BE2C (cell line): ENCODE measurements around the gene CDYL2.

Experiments
- DNase-seq: peaks from one replicate; pipeline ENCODE4 v3.0.0-alpha.2; 2020
- H3K27me3 ChIP-seq: fragments of 250-450 bp; sonication (Bioruptor Pico); 2 replicates; pipeline ENCODE4 v1.5.1; 2020; ENCODE audit warnings: mild to moderate bottlenecking
- H3K36me3 ChIP-seq: fragments of 250-450 bp; sonication (Bioruptor Pico); 2 replicates; pipeline ENCODE4 v1.5.1; 2020; ENCODE audit warnings: mild to moderate bottlenecking
- H3K4me1 ChIP-seq: fragments of 250-450 bp; sonication (Bioruptor Pico); 2 replicates; pipeline ENCODE4 v1.5.1; 2020
- H3K4me3 ChIP-seq: 2 replicates; pipeline ENCODE4 v1.5.1; 2011; ENCODE audit warnings: low read depth, low read length
- H3K9me3 ChIP-seq: fragments of 250-450 bp; sonication (Bioruptor Pico); 2 replicates; pipeline ENCODE4 v1.5.1; 2020
- TF ChIP-seq, protein P1 (sequence below): IDR thresholded peaks from 2 replicates; pipeline ENCODE4 v1.5.1; 2012; ENCODE audit warnings: mild to moderate bottlenecking, low read depth, low read length

Gene CDYL2

DNA sequence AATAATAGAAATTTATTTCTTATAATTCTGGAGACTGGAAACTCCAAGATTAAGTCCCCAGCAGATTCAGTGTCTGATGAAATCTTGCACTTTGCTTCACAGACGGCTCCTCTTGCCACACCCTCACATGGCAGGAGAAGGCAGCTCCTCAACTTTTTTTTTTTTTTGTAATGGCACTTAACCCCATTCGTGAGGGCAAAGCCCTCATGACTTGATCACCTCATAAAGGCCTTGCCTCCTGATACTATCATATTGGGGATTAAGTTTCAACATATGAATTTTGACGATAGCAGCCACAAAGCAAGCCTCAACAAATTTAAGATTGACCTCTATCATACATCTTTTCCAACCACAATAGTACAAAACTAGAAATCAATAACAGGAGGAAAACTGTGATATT lies 42.3 kb upstream of the CDYL2 start:
- Histone ChIP-seq H3K36me3 (no peaks in the 10 kb centered on the region), H3K9me3 (no peaks in the 10 kb centered on the region), H3K4me1 (no peaks in the 10 kb centered on the region), H3K4me3 (no peak overlapping the region), H3K27me3 (no peaks in the 10 kb centered on the region)
- TF ChIP-seq, protein P1, sequence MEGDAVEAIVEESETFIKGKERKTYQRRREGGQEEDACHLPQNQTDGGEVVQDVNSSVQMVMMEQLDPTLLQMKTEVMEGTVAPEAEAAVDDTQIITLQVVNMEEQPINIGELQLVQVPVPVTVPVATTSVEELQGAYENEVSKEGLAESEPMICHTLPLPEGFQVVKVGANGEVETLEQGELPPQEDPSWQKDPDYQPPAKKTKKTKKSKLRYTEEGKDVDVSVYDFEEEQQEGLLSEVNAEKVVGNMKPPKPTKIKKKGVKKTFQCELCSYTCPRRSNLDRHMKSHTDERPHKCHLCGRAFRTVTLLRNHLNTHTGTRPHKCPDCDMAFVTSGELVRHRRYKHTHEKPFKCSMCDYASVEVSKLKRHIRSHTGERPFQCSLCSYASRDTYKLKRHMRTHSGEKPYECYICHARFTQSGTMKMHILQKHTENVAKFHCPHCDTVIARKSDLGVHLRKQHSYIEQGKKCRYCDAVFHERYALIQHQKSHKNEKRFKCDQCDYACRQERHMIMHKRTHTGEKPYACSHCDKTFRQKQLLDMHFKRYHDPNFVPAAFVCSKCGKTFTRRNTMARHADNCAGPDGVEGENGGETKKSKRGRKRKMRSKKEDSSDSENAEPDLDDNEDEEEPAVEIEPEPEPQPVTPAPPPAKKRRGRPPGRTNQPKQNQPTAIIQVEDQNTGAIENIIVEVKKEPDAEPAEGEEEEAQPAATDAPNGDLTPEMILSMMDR, result no peak
- DNase-seq, result no peak

DNA sequence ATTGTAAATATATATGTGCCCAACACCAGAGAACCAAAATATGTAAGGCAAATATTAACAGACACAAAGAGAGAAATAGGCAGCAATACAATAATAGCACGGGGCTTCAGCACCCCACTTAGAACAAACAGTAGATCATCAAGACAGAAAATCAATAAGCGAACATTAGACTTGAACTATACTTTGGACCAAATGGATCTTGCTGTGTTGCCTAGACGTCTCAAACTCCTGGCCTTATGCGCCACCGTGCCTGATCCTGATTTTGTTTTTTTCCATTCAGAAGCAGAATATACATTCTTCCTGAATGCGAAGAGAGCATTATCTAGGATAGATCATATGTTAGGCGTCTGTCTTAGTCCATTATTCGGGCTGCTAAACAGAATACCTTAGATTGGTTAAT lies 41.9 kb upstream of the CDYL2 start:
- no peak for DNase-seq
- Histone ChIP-seq H3K9me3 (no peaks in the 10 kb centered on the region), H3K4me3 (no peak overlapping the region), H3K27me3 (no peaks in the 10 kb centered on the region), H3K36me3 (no peaks in the 10 kb centered on the region), H3K4me1 (no peaks in the 10 kb centered on the region)
- TF ChIP-seq, protein P1, result no peak

DNA sequence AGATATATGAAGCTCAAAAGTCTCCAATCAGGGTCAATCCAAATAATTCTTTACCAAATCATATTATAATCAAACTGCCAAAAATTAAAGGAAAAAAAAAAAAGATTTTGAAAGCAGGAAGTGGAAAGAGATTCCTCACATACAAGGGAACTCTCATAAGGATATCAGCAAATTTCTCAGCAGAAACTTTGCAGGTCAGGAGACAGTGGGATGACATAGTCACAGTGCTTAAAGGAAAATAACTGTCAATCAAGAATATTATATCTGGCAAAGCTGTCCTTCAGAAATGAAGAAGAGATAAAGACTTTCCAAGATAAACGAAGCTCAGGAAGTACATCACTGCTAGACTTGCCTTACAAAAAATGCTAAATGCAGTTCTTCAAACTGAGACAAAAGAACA lies 40.0 kb upstream of the CDYL2 start:
- Histone ChIP-seq H3K27me3 (no peaks in the 10 kb centered on the region), H3K4me1 (no peaks in the 10 kb centered on the region), H3K4me3 (no peak overlapping the region), H3K9me3 (no peaks in the 10 kb centered on the region), H3K36me3 (no peaks in the 10 kb centered on the region)
- DNase-seq, result no peak
- TF ChIP-seq, protein P1, result no peak

DNA sequence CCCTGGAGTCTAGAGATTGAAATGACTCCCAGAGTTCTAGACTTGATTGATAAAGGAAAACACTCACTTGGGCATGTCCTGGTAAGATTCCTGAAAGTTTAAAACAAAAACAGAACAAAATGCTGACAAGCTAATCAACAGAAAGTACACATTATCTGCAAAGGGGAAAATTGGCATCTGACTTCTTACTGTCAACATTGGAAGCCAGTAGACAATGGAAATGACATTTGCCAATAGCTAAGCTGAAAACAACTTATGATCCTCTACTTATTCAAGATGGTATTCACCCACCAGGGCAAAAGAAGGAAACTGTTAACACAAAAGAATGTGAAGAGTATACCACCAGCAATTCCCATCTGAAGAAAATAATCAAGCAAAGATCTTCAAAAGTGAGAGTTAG lies 36.8 kb upstream of the CDYL2 start:
- TF ChIP-seq, protein P1, result no peak
- no peak for DNase-seq
- Histone ChIP-seq H3K27me3 (no peaks in the 10 kb centered on the region), H3K9me3 (no peaks in the 10 kb centered on the region), H3K4me1 (no peaks in the 10 kb centered on the region), H3K36me3 (no peaks in the 10 kb centered on the region), H3K4me3 (no peak overlapping the region)

DNA sequence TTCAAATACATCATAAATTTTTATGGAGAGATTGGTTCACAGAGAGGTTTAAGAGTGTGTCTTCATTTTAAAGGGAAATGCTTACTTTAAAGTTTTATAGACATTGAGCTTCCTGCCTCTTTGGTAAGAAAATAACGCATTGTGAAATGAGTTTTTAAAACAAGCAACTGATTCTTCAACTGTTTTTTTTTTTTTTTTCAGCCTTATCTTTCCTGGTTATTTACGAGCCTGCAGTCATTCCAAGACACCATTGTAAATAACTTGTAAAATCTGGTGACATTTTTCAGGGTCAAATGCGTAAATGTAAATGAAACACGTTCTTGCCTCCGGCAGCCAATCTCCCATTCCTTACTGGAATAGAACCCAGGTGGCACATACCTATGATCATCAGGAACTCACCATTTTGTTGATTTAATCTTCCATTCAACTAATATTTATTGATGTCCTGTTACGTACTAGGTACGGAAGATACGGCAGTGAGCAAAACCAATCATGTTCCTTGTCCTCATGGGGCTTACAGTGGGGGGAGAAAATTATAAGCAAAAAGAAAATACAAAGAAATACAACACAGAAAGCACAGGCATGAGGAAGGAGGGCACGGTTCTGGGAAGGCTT lies 33.2 kb upstream of the CDYL2 start:
- DNase-seq, result no peak
- TF ChIP-seq, protein P1, result no peak

DNA sequence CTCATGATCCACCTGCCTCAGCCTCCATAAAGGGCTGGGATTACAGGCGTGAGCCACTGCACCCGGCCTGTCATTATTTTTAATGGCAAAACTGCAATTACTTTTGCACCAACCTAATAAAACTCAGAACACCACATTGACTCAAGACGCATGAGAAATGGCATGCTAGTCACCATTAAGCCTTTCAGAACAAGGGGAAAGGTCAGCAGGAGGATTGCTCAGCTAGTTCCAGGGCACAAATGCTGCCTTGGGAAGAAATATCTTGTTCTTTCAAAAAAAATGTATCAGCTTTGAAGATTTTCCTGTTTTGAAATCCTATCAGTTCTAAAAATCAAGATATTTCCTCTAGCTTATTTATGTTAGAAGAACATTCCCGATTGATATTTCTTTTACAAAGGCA lies 32.4 kb upstream of the CDYL2 start:
- DNase-seq, result no peak
- H3K36me3 ChIP-seq, result no peaks in the 10 kb centered on the region
- no peaks in the 10 kb centered on the region for H3K9me3 ChIP-seq
- TF ChIP-seq, protein P1, result no peak
- no peaks in the 10 kb centered on the region for H3K27me3 ChIP-seq
- H3K4me1 ChIP-seq, result no peaks in the 10 kb centered on the region
- no peak overlapping the region for H3K4me3 ChIP-seq

More for the DNA sequence above, 33.2 kb upstream of the CDYL2 start:
- no peaks in the 10 kb centered on the region for H3K9me3 ChIP-seq
- no peak overlapping the region for H3K4me3 ChIP-seq
- H3K27me3 ChIP-seq, result no peaks in the 10 kb centered on the region
- H3K36me3 ChIP-seq, result no peaks in the 10 kb centered on the region
- H3K4me1 ChIP-seq, result no peaks in the 10 kb centered on the region
